ENCODE results near the gene RNF40. TPM values are rescaled to one million over a fixed set of nuclear protein-coding genes. Genes with fewer than 3 reads are reported as not detected.
A peak's percentile ranks its signal among the peaks of the same experiment; 100 is the strongest.

The RNF40 gene
- total and polyA plus RNA-seq, 2 donors (not counting 1 experiment from before 2014, with no cell fraction given), result 42.0 to 56.8 TPM

- no peaks in the 10 kb centered on the region for H4K20me1 ChIP-seq (ENCODE audit: control insufficient read depth, extremely low read depth, insufficient read depth, low read length)
- H3K4me2 ChIP-seq (ENCODE audit: extremely low read depth, insufficient read depth, low read length), result peak within 1 kb of the TSS; percentile 93
- H2AFZ ChIP-seq (ENCODE audit: low read length), result peak within 1 kb of the TSS; percentile 89
- H3K9me3 ChIP-seq (ENCODE audit: control insufficient read depth, insufficient read depth, low read depth, low read length), result no peaks in the 10 kb centered on the region
- H3K79me2 ChIP-seq (ENCODE audit: control insufficient read depth, insufficient read depth, low read length), result peaks cover 20% of the 10 kb centered on the region
- peak; percentile 67 to 77 for DNase-seq (ENCODE audit: low read depth in 2 of 2)
- H3K4me3 ChIP-seq (replicated peaks in 1 of 4; ENCODE audit: control extremely low read depth in 1 of 4, insufficient read depth in 1 of 4, low read depth in 3 of 4, low read length in 4 of 4), result peak within 1 kb of the TSS; percentile 78 to 95 (median 86)
- no peaks in the 10 kb centered on the region for H3K27me3 ChIP-seq (ENCODE audit: control insufficient read depth, insufficient read depth, low read length)
- peaks cover 12% of the 10 kb centered on the region for H3K36me3 ChIP-seq (ENCODE audit: control insufficient read depth, insufficient read depth, low read length)
- TF ChIP-seq CTCF (conservative IDR thresholded peaks at IDR 0.05 in 1 of 2, IDR thresholded peaks at IDR 0.05 in 1 of 2; ENCODE audit: low read depth in 1 of 2, low read length in 2 of 2) (no peak), EZH2 (IDR thresholded peaks at IDR 0.05; ENCODE audit: low read length, missing control alignments) (no peak)
- H3K9ac ChIP-seq (ENCODE audit: insufficient read depth, low read length), result peak within 1 kb of the TSS; percentile 94
- H3K4me1 ChIP-seq (ENCODE audit: control insufficient read depth, extremely low read depth, insufficient read depth, low read length), result peaks cover 6% of the 10 kb centered on the region
- peak within 1 kb of the TSS; percentile 87 for H3K27ac ChIP-seq (ENCODE audit: insufficient read depth, low read length)
Measured at GRCh38 chr16:30786936-30787612, 25.0 kb downstream of the RNF40 start, which contains the start of gene ZNF629. Gene ZNF629 (minus strand): TSS chr16:30787205. CDS start chr16:30784482, 2,723 bp downstream.

- peak overlapping the region; percentile 94 for H3K9ac ChIP-seq (ENCODE audit: insufficient read depth, low read length)
- H3K79me2 ChIP-seq (ENCODE audit: control insufficient read depth, insufficient read depth, low read length), result peaks cover 20% of the 10 kb centered on the region
- no peak for DNase-seq (ENCODE audit: low read depth in 2 of 2)
- no peaks in the 10 kb centered on the region for H3K9me3 ChIP-seq (ENCODE audit: control insufficient read depth, insufficient read depth, low read depth, low read length)
- no peaks in the 10 kb centered on the region for H3K27me3 ChIP-seq (ENCODE audit: control insufficient read depth, insufficient read depth, low read length)
- H3K27ac ChIP-seq (ENCODE audit: insufficient read depth, low read length), result peak overlapping the region; percentile 87
- peaks cover 6% of the 10 kb centered on the region for H3K4me1 ChIP-seq (ENCODE audit: control insufficient read depth, extremely low read depth, insufficient read depth, low read length)
- peaks cover 8% of the 10 kb centered on the region for H3K36me3 ChIP-seq (ENCODE audit: control insufficient read depth, insufficient read depth, low read length)
- peak overlapping the region; percentile 90 for H3K4me2 ChIP-seq (ENCODE audit: extremely low read depth, insufficient read depth, low read length)
- no peaks in the 10 kb centered on the region for H4K20me1 ChIP-seq (ENCODE audit: control insufficient read depth, extremely low read depth, insufficient read depth, low read length)
- peak overlapping the region; percentile 89 for H2AFZ ChIP-seq (ENCODE audit: low read length)
- TF ChIP-seq EZH2 (IDR thresholded peaks at IDR 0.05; ENCODE audit: low read length, missing control alignments), result no peak
- no peak for TF ChIP-seq CTCF (conservative IDR thresholded peaks at IDR 0.05 in 1 of 2, IDR thresholded peaks at IDR 0.05 in 1 of 2; ENCODE audit: low read depth in 1 of 2, low read length in 2 of 2)
- H3K4me3 ChIP-seq (replicated peaks in 1 of 4; ENCODE audit: control extremely low read depth in 1 of 4, insufficient read depth in 1 of 4, low read depth in 3 of 4, low read length in 4 of 4), result peak overlapping the region; percentile 65 to 95 (median 86)
Measured at GRCh38 chr16:30787613-30788378, 25.7 kb downstream of the RNF40 start.

GRCh38 chr16:30793508-30794069, 31.5 kb downstream of the RNF40 start:
- DNase-seq (ENCODE audit: low read depth in 2 of 2), result no peak
- Histone ChIP-seq H3K4me3 (replicated peaks in 1 of 4; ENCODE audit: control extremely low read depth in 1 of 4, insufficient read depth in 1 of 4, low read depth in 3 of 4, low read length in 4 of 4) (no peak overlapping the region), H3K9ac (ENCODE audit: insufficient read depth, low read length) (no peak overlapping the region), H4K20me1 (ENCODE audit: control insufficient read depth, extremely low read depth, insufficient read depth, low read length) (no peaks in the 10 kb centered on the region), H2AFZ (ENCODE audit: low read length) (no peak overlapping the region), H3K27me3 (ENCODE audit: control insufficient read depth, insufficient read depth, low read length) (no peaks in the 10 kb centered on the region), H3K36me3 (ENCODE audit: control insufficient read depth, insufficient read depth, low read length) (no peaks in the 10 kb centered on the region), H3K79me2 (ENCODE audit: control insufficient read depth, insufficient read depth, low read length) (no peaks in the 10 kb centered on the region), H3K9me3 (ENCODE audit: control insufficient read depth, insufficient read depth, low read depth, low read length) (no peaks in the 10 kb centered on the region), H3K4me2 (ENCODE audit: extremely low read depth, insufficient read depth, low read length) (no peak overlapping the region), H3K4me1 (ENCODE audit: control insufficient read depth, extremely low read depth, insufficient read depth, low read length) (no peaks in the 10 kb centered on the region), H3K27ac (ENCODE audit: insufficient read depth, low read length) (no peak overlapping the region)
- TF ChIP-seq CTCF (conservative IDR thresholded peaks at IDR 0.05 in 1 of 2, IDR thresholded peaks at IDR 0.05 in 1 of 2; ENCODE audit: low read depth in 1 of 2, low read length in 2 of 2) (no peak), EZH2 (IDR thresholded peaks at IDR 0.05; ENCODE audit: low read length, missing control alignments) (no peak)
